SK-N-MC (cell line): ENCODE results near the gene ADTRP.

Experiments used
- FOXP2 ChIP-seq: optimal IDR thresholded peaks from 2 replicates; pipeline ENCODE3; 2011; ENCODE audit warnings: mild to moderate bottlenecking, moderate library complexity; ENCODE audit not compliant: insufficient read depth; ENCODE audit errors: extremely low read length, control extremely low read depth
- POLR2AphosphoS5 ChIP-seq: IDR thresholded peaks from 2 replicates; pipeline ENCODE4 v1.6.1; 2012; ENCODE audit warnings: mild to moderate bottlenecking, low read depth, low read length, borderline replicate concordance

DNA sequence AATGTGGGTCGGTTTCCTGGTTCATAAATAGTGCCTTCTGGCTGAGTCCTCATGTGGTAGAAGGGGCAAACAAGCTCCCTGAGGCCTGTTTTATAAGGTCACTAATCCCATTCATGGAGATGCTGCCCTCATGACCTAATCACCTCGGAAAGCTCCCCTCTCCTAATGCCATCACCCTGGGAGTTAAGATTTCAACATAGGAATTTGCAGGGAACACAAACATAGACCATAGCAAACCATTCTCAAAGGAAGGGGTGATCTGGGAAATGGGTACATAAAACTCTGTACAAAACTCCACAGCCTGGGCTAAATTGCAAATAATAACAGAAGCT, 1.5 kb upstream of the ADTRP start:
- TF ChIP-seq FOXP2 (no peak), POLR2AphosphoS5 (no peak)
